ENCODE results near the gene TTLL5.
"Not testable (repeated sequence)": the region's sequence is repeated elsewhere in the genome, so short reads cannot be mapped to it uniquely, and the experiment has no call there.

The TTLL5 gene

GRCh38 chr14:75690010-75690409 is 29.0 kb downstream of the TTLL5 start:
- FAIRE-seq (no peak), DNase-seq (ENCODE audit: extremely low spot score, insufficient read length, low read depth) (no peak)

DNA sequence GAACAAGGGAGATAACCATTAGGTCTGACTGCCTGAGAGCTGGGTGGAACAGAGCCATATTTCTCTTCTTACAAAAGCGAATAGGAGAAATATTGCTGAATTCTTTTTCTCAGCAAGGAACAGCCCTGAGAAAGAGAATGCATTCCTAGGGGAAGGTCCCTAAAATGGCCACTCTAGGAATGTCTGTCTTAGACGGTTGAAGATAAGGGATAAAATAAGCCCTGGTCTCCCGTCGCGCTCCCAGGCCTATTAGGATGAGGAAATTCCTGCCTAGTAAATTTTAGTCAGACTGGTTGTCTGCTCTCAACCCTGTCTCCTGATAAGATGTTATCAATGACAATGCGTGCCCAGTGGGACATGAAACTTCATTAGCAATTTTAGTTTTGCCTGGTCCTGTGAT is 34.0 kb downstream of the TTLL5 start:
- FAIRE-seq; DNase-seq (ENCODE audit: extremely low spot score, insufficient read length, low read depth): not testable (repeated sequence)

GRCh38 chr14:75697386-75697785 is 36.3 kb downstream of the TTLL5 start:
- DNase-seq (ENCODE audit: extremely low spot score, insufficient read length, low read depth) (no peak), FAIRE-seq (no peak)

DNA sequence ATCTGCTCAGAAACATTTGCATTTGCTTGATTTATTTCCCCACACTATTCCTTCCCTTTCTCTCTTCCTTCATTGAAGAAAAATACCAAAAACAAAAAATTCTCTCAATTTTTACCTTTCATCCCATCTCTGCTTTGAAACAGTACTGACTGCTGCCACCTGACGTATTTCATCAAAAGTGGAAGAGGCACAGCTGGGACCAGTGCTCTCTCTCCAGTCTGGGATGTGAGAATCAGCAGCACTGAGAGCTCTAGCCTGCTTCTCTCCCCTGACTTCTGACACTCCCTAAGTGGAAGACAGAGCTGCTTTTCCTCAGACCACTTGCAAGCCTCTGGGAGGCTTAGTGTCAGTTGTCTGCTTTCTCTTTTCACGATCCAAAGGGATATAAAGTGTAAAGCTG is 36.9 kb downstream of the TTLL5 start:
- FAIRE-seq = no peak
- no peak for DNase-seq (ENCODE audit: extremely low spot score, insufficient read length, low read depth)

GRCh38 chr14:75699331-75699730 is 38.3 kb downstream of the TTLL5 start:
- DNase-seq (ENCODE audit: extremely low spot score, insufficient read length, low read depth) = no peak
- FAIRE-seq = no peak

GRCh38 chr14:75700295-75700694 is 39.2 kb downstream of the TTLL5 start:
- FAIRE-seq = no peak
- DNase-seq (ENCODE audit: extremely low spot score, insufficient read length, low read depth) = no peak

- DNase-seq (ENCODE audit: extremely low spot score, insufficient read length, low read depth) (no peak), FAIRE-seq (no peak)
Measured at GRCh38 chr14:75702122-75702521, 41.1 kb downstream of the TTLL5 start.

- DNase-seq (ENCODE audit: extremely low spot score, insufficient read length, low read depth) = no peak
- FAIRE-seq = no peak
Measured at GRCh38 chr14:75702616-75703261, 41.7 kb downstream of the TTLL5 start.

DNA sequence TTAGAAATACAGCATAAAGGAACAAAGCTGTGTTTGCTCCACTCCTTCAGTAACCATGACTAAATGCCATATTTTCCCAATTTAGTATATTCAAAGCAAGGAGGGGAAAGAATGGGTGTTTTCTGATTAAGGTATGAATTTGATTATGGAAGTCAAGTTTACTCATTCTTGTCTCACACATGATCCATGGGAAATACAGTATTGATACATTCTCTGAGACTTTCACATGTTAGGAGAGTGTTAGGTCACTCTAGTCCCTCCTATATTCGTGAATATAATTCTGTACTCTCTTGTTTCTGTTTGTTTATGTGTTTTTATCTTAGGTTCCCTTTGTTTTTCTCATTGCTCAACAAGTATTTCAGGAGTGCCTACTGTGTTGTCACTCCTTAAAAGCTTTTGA is 42.4 kb downstream of the TTLL5 start:
- DNase-seq (ENCODE audit: extremely low spot score, insufficient read length, low read depth) = no peak
- FAIRE-seq = no peak

DNA sequence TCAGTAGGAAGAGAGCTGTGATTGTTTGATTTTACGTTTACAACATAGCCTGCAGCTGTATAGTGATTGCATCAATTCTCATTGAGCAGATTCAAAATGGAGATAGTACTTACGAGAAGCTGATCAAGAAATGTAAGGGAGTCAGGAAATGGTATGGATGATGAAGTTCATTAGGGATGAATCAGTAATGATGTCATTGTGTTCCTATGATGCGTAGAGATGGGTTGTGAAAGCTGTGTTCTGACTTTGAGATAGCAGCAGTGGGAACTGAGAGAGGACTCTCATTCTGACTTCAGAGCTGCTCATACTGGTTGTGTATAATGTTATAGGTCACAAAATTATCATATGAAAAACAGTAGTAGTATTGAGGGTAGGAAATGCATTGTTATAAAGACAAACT is 44.0 kb downstream of the TTLL5 start:
- DNase-seq (ENCODE audit: extremely low spot score, insufficient read length, low read depth) = no peak

DNA sequence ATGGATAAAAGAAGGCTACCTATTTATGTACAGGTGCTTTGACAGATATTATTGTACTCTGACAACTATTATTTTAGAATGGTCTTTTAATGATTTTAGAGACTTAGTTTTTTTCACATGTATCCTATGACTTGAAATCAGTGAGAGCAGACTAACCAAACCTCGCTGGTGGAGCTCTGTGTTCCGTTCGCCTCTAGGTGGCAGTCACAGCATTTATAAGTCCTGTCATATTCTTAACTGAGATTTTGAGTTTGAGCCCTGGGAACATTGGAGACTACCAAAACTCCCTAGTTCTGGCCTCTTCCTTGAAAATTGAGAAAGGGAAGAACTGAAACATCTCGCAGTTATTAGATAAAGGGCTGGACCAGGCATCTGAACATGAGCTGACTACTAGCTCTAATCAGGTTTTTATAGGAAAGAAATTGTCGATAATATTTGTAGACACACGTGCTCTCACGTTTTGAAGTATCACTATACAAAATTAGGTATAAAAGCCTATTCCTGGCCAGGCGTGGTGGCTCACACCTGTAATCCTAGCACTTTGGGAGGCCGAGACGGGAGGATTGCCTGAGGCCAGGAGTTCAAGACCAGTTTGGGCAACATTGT is 48.3 kb downstream of the TTLL5 start:
- FAIRE-seq = peak; percentile 96
- peak; percentile 47 for DNase-seq (ENCODE audit: extremely low spot score, insufficient read length, low read depth)

More for the DNA sequence above, 44.0 kb downstream of the TTLL5 start:
- FAIRE-seq = no peak

DNA sequence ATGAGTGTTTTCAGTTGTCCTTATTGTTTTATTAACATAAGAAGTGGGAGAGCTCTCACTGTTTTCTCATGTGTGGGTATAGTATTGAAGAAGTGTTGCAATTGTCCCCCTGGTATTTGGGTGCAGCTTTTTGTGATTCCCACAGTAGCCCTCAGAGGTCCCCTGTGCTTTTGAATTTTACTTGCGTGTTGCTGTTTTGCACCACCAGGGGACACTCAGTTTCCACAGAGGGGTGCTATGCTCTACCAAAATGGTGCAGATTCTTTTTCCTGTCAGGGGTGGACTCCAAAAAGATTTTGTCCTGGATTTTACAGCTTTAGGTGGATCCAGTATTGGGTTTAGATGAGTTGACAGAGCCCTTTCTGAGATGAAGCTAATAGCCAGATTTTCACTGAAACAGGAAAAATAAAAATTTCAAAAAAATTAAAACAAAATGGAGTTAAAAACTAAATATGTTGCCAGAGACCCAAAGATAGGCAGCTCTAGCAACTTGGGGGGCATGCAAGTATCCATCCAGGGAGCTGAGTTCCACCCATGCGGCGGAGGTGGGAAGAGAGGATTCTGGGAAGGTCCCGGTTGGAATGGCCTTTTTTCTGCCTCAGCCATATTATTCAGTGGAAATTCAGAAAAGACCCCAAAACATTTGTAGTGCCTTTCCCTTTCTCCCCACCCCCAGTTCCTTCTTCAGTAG is 50.2 kb downstream of the TTLL5 start:
- FAIRE-seq = peak; percentile 56
- DNase-seq (ENCODE audit: extremely low spot score, insufficient read length, low read depth) = no peak

GRCh38 chr14:75711796-75712211 is 50.8 kb downstream of the TTLL5 start:
- FAIRE-seq = peak; percentile 54
- no peak for DNase-seq (ENCODE audit: extremely low spot score, insufficient read length, low read depth)

- no peak for FAIRE-seq
- DNase-seq (ENCODE audit: extremely low spot score, insufficient read length, low read depth) = no peak
Measured at GRCh38 chr14:75714991-75715390, 53.9 kb downstream of the TTLL5 start.

DNA sequence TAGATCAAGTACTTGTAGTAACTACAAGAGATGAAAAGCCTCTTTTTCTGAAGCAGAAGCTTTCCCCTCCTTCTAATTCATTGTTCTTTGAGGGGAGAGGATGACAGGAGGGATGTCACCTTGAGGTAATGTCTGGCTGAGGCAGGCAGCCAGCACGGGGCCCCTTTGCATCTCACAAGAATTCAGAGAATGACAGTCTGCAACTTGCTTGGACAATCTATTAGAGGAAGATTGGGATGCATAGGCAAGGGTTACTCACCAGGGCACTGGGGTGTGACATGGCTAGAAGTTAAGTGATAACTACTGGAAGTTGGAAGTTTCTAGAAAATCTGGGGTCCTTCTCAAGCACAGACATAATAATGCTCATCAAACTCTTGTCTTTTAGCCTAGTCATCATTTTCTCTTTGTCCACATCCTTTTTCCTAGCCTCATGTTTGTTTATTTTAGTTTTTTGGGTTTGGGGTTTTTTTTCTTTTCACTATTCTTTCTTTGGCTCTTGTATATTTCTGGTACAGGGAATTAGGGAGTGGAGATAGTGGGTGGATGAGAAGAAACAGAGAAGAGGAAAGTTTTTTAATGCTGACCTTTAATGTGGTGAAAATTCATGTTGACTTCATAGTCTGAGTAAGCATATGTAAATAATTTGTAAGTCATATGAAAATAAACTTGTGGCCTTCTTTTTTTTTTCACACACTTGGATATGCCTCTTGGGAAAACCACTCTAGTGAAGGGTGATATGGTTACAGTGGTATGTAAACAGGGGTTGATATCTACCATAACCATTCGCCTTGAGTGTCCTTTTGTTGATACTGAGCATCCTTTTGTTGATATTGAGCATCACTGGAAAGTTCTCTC is 55.1 kb downstream of the TTLL5 start:
- no peak for FAIRE-seq
- no peak for DNase-seq (ENCODE audit: extremely low spot score, insufficient read length, low read depth)

DNA sequence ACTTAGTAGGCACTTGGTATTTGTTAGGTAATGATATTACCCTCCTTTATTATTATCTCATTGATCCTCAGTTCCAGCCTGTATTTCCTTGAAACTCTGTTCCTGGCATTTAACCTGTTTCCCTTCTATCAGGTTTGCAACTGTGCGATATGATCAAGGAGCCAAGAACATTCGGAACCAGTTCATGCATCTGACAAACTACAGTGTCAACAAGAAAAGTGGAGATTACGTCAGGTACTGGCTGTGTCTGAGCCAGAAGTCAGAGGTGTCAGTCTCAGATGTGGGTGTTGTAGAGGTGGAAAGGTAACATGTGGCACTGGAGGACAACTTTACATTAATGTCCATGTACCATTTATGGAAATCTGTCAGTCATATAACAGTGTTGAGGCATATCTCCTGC is 56.7 kb downstream of the TTLL5 start:
- no peak for DNase-seq (ENCODE audit: extremely low spot score, insufficient read length, low read depth)
- no peak for FAIRE-seq

- no peak for DNase-seq (ENCODE audit: extremely low spot score, insufficient read length, low read depth)
- FAIRE-seq = no peak
Measured at GRCh38 chr14:75718199-75718598, 57.2 kb downstream of the TTLL5 start.

GRCh38 chr14:75720116-75720515 is 59.1 kb downstream of the TTLL5 start:
- FAIRE-seq = no peak
- DNase-seq (ENCODE audit: extremely low spot score, insufficient read length, low read depth) = no peak

- DNase-seq (ENCODE audit: extremely low spot score, insufficient read length, low read depth) (no peak), FAIRE-seq (no peak)
Measured at GRCh38 chr14:75720842-75721498, 59.9 kb downstream of the TTLL5 start.

DNA sequence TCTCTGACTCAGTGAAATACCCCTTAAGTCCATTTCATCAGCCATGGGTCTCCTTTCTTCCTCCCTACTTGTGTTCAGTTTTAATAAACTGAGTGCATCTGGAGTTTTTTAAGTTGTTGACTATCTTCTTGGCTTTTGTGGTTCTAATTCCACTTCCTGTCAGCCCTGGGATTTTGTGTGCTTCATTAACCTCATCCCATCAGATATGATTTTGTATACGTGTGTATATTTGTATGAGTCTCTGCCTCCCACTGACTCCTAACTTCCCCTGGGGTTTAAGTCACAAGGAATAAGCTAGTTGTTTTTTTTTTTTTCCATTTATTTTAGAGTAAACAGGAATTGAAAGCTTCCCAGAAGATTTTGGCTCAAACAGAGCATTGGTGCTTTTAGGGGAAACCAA is 62.7 kb downstream of the TTLL5 start:
- DNase-seq (ENCODE audit: extremely low spot score, insufficient read length, low read depth) (no peak), FAIRE-seq (no peak)
